Dendritic cell treated with granulocyte-macrophage colony-stimulating factor and Interleukin-4, amounts not matched to agents 40 ng/mL and 50 ng/mL, for 4 days (primary cell): Measurements from ENCODE around the gene APLP1.
"Not testable (repeated sequence)": the region's sequence is repeated elsewhere in the genome, so short reads cannot be mapped to it uniquely, and the experiment has no call there.

Source experiments
- H3K27ac Mint-ChIP-seq: one replicate; pipeline ENCODE4 v1.8.0; 2022; ENCODE audit warnings: mild to moderate bottlenecking, mixed read lengths
- H3K27me3 Mint-ChIP-seq: one replicate; pipeline ENCODE4 v1.8.0; 2022; ENCODE audit warnings: mild to moderate bottlenecking, mixed read lengths
- H3K36me3 Mint-ChIP-seq: one replicate; pipeline ENCODE4 v1.8.0; 2022; ENCODE audit warnings: low read depth, mixed read lengths
- H3K4me1 Mint-ChIP-seq: one replicate; pipeline ENCODE4 v1.8.0; 2022; ENCODE audit warnings: low read depth, mixed read lengths
- H3K4me3 Mint-ChIP-seq: one replicate; pipeline ENCODE4 v1.8.0; 2022; ENCODE audit warnings: mild to moderate bottlenecking, moderate library complexity, mixed read lengths
- H3K9me3 Mint-ChIP-seq: one replicate; pipeline ENCODE4 v1.8.0; 2022; ENCODE audit warnings: mixed read lengths
- intact Hi-C: fragments of 100-400 bp; cut with micrococcal nuclease; formaldehyde crosslinking; loops from one replicate; pipeline ENCODE4 v1.15.0; 2022

Gene APLP1

DNA sequence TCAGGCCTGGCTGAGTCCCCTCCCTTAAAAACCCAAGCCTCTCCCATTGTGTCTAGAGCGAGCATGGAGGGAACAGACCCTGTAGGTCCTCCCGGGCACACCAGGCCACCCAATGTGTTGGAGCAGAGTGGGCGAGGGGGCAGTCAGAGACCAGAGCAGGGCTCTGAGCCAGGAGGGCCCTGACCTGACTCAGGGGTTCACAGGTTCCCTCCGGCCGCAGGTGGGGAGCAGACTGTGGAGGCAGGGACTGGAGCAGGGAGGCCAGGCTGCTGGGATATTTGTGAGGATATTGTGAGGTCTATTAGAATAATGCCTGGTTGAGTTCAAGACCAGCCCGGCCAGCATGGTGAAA, 41.3 kb downstream of the APLP1 start:
- Mint-ChIP-seq H3K27me3 (no peaks in the 10 kb centered on the region), H3K36me3 (peaks cover 42% of the 10 kb centered on the region), H3K4me3 (peak overlapping the region; percentile 98), H3K4me1 (peaks cover 70% of the 10 kb centered on the region), H3K9me3 (no peaks in the 10 kb centered on the region), H3K27ac (peak overlapping the region; percentile 96)
- intact Hi-C loops: loop anchor here (2.0 to 10.0 kb wide), 2 partner anchors 21 to 165 kb away; partner anchors contain the start of genes IGFLR1, LIN37, PSENEN and U2AF1L4

GRCh38 chr19:35910355-35910754, 42.0 kb downstream of the APLP1 start:
- Mint-ChIP-seq H3K36me3 (peaks cover 35% of the 10 kb centered on the region), H3K4me1 (peaks cover 70% of the 10 kb centered on the region), H3K27ac (peak overlapping the region; percentile 96)
- H3K27me3 Mint-ChIP-seq, intact Hi-C loops, H3K9me3 Mint-ChIP-seq, H3K4me3 Mint-ChIP-seq: not testable (repeated sequence)

- H3K4me1 Mint-ChIP-seq: peaks cover 74% of the 10 kb centered on the region
- no peak overlapping the region for H3K4me3 Mint-ChIP-seq
- H3K36me3 Mint-ChIP-seq: peaks cover 28% of the 10 kb centered on the region
- H3K9me3 Mint-ChIP-seq: no peaks in the 10 kb centered on the region
- intact Hi-C loops: no loop called here
- no peaks in the 10 kb centered on the region for H3K27me3 Mint-ChIP-seq
- H3K27ac Mint-ChIP-seq: peak overlapping the region; percentile 96
Measured at GRCh38 chr19:35911173-35911572, 42.8 kb downstream of the APLP1 start.

DNA sequence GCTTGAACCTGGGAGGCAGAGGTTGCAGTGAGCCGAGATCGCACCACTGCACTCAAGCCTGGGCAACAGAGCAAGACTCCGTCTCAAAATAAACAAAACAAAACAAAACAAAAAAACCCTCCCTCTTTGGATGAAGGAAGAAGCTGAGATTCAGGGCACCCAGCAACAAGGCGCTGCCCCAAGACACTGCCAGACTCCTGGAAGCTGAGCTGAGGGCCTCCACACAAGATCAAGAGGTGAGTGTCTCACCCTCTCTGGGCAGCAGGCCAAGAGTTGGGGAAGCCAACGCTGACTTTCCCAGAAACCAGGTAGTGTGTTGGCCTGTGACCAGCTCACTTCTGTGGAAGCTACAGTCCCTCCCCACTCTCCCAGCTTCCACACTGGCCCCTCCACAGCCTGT, 43.4 kb downstream of the APLP1 start:
- peak overlapping the region; percentile 96 for H3K27ac Mint-ChIP-seq
- no peaks in the 10 kb centered on the region for H3K9me3 Mint-ChIP-seq
- no peaks in the 10 kb centered on the region for H3K27me3 Mint-ChIP-seq
- H3K4me1 Mint-ChIP-seq: peaks cover 70% of the 10 kb centered on the region
- intact Hi-C loops: no loop called here
- peaks cover 22% of the 10 kb centered on the region for H3K36me3 Mint-ChIP-seq
- H3K4me3 Mint-ChIP-seq: peak overlapping the region; percentile 20

DNA sequence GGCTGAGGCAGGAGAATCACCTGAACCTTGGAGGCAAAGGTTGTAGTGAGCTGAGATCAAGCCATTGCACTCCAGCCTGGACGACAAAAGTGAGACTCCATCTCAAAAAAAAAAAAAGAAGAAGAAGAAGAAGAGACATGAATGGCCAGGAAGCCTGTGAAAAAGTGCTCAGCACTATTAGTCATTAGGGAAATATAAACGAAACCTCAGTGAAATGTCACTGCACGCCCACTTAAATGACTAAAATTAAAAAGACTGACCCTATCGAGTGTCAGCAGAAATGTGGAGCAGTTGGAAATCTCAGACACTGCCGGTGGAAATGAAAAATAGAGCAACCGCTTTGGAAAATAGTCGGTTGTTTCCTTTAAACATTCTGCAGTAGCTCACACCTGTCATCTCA, 45.2 kb downstream of the APLP1 start:
- Mint-ChIP-seq H3K36me3 (peaks cover 5% of the 10 kb centered on the region), H3K4me1 (peaks cover 62% of the 10 kb centered on the region), H3K9me3 (no peaks in the 10 kb centered on the region), H3K4me3 (peak overlapping the region; percentile 57), H3K27me3 (no peaks in the 10 kb centered on the region), H3K27ac (peak overlapping the region; percentile 96)
- intact Hi-C loops: no loop called here

GRCh38 chr19:35915443-35915842, 47.1 kb downstream of the APLP1 start:
- H3K27ac Mint-ChIP-seq: peak overlapping the region; percentile 96
- no peaks in the 10 kb centered on the region for H3K36me3 Mint-ChIP-seq
- intact Hi-C loops: no loop called here
- peaks cover 51% of the 10 kb centered on the region for H3K4me1 Mint-ChIP-seq
- H3K27me3 Mint-ChIP-seq: no peaks in the 10 kb centered on the region
- no peak overlapping the region for H3K4me3 Mint-ChIP-seq
- H3K9me3 Mint-ChIP-seq: no peaks in the 10 kb centered on the region

DNA sequence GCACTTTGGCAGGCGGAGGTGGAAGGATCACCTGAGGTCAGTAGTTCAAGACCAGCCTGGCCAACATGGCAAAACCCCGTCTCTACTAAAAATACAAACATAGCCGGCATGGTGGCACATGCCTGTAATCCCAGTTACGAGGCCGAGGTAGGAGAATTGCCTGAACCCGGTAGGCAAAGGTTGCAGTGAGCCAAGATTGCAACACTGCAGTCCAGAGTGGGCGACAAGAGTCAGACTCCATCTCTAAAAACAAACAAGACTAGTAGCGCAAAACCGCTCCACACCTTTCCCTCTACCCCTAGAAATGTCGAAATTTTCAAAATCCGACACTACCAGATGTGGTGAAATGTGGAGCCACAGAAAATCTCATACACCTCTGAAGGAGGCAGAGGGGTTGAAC, 50.9 kb downstream of the APLP1 start:
- Mint-ChIP-seq H3K4me3 (no peak overlapping the region), H3K9me3 (no peaks in the 10 kb centered on the region), H3K27ac (no peak overlapping the region), H3K27me3 (no peaks in the 10 kb centered on the region), H3K36me3 (no peaks in the 10 kb centered on the region), H3K4me1 (peaks cover 28% of the 10 kb centered on the region)
- intact Hi-C loops: no loop called here

DNA sequence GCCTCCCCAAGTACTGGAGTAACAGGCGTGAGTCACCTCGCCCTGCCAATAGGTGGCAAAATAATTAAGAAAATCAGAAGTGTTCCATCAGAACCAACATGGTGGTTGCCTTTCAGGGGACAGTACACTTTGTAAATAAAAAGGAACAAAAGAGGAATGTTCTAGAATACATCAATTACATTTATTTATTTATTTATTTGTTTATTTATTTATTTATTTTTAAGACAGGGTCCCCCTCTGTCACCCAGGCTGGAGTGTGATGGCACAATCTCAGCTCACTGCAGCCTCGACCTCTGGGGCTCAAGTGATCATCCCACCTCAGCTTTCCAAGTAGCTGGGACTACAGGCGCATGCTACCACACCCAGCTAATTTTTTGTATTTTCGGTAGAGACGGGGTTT, 52.6 kb downstream of the APLP1 start:
- Mint-ChIP-seq H3K4me3 (no peak overlapping the region), H3K36me3 (peaks cover 12% of the 10 kb centered on the region), H3K4me1 (peaks cover 19% of the 10 kb centered on the region), H3K27ac (no peak overlapping the region), H3K9me3 (peaks cover 13% of the 10 kb centered on the region), H3K27me3 (no peaks in the 10 kb centered on the region)
- intact Hi-C loops: no loop called here

DNA sequence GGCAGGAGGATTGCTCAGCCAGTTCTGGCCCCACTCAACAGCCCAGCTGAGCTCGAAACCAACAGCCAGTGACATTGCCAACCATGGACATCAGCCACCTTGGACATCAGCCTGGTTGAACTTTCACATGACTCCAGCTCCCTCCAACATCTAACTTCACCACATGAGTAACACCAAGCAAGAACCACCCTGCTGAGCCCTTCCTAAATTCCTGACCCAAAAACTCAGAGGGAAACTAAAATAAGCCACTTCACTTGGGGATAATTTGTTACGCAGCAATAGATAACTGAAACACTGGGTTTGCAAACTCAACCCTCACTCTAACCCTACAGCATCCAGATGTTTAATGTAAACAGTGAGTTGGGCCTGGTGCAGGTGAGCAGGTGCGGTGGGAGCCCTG, 57.1 kb downstream of the APLP1 start:
- Mint-ChIP-seq H3K9me3 (peaks cover 19% of the 10 kb centered on the region), H3K36me3 (peaks cover 14% of the 10 kb centered on the region), H3K4me3 (no peak overlapping the region), H3K27me3 (no peaks in the 10 kb centered on the region), H3K4me1 (peaks cover 45% of the 10 kb centered on the region), H3K27ac (peak overlapping the region; percentile 31)
- intact Hi-C loops: no loop called here

DNA sequence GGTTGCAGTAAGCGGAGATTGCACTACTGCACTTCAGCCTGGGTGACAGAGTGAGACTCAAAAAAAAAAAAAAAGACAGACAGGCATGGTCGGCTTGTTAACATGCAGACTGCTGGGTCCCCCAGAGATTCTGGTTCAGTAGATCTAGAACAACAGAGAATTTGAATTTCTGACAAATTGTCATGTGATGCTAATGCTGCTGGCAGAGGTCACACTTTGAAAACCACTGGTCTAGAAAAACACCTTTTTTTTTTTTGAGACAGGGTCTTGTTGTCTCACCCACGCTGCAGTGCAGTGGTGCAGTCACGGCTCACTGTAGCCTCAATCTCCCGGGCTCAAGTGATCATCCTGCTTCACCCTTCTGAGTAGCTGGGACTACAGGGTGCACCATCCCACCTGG, 60.1 kb downstream of the APLP1 start:
- Mint-ChIP-seq H3K36me3 (peaks cover 14% of the 10 kb centered on the region), H3K9me3 (peaks cover 19% of the 10 kb centered on the region), H3K4me1 (peaks cover 49% of the 10 kb centered on the region), H3K27me3 (peaks cover 5% of the 10 kb centered on the region), H3K27ac (no peak overlapping the region), H3K4me3 (no peak overlapping the region)
- intact Hi-C loops: no loop called here
